Mammary epithelial cell (primary cell): Measurements from ENCODE around the gene MYH1.

Experiments used
- CTCF ChIP-seq, 2 donors: IDR thresholded peaks in 1 of 2; conservative IDR thresholded peaks in 1 of 2; 2 replicates each; pipeline ENCODE4 v1.5.1; 2011 to 2012; ENCODE audit warnings: inconsistent platforms in 2 of 2, low read length in 2 of 2, mild to moderate bottlenecking in 2 of 2, control low read depth in 1 of 2, low read depth in 1 of 2; ENCODE audit not compliant: insufficient read depth in 1 of 2; ENCODE audit errors: extremely low read depth in 1 of 2
- EZH2 ChIP-seq: IDR thresholded peaks from 2 replicates; pipeline ENCODE4 v1.6.1; 2012; ENCODE audit warnings: low read length, inconsistent platforms, borderline replicate concordance

- TF ChIP-seq CTCF (conservative IDR thresholded peaks at IDR 0.05 in 1 of 2, IDR thresholded peaks at IDR 0.05 in 1 of 2; ENCODE audit: extremely low read depth in 1 of 2, insufficient read depth in 1 of 2, low read depth in 1 of 2, low read length in 2 of 2) (no peak), EZH2 (no peak)
These were observed 8.2 kb upstream of the MYH1 start for GRCh38 chr17:10526517-10526916.
